Parathyroid adenoma (tissue), 2 donors: ENCODE measurements around the gene TFE3.

Experiments
- H2AFZ ChIP-seq: fragments of 300-600 bp; sonication (generic); one replicate; pipeline ENCODE4 v1.7.0; 2017; ENCODE audit warnings: antibody characterized with exemption, mild to moderate bottlenecking
- H3K27ac ChIP-seq: fragments of 300-600 bp; sonication (generic); one replicate; pipeline ENCODE4 v1.7.0; 2017
- H3K27me3 ChIP-seq: fragments of 300-600 bp; sonication (generic); one replicate; pipeline ENCODE4 v1.7.0; 2017; ENCODE audit warnings: low read length; ENCODE audit not compliant: control insufficient read depth, insufficient read depth
- H3K36me3 ChIP-seq: fragments of 300-600 bp; sonication (generic); one replicate; pipeline ENCODE4 v1.7.0; 2017; ENCODE audit warnings: low read length; ENCODE audit not compliant: control insufficient read depth, insufficient read depth
- H3K4me1 ChIP-seq: fragments of 300-600 bp; sonication (generic); one replicate; pipeline ENCODE4 v1.7.0; 2017; ENCODE audit warnings: control low read depth
- H3K4me2 ChIP-seq: fragments of 300-600 bp; sonication (generic); one replicate; pipeline ENCODE4 v1.7.0; 2017; ENCODE audit warnings: low read length
- H3K4me3 ChIP-seq: fragments of 300-600 bp; sonication (generic); one replicate; pipeline ENCODE4 v1.7.0; 2017; ENCODE audit warnings: low read depth, low read length
- H3K79me2 ChIP-seq: fragments of 300-600 bp; sonication (generic); one replicate; pipeline ENCODE4 v1.7.0; 2017; ENCODE audit warnings: control low read depth
- H3K9ac ChIP-seq: fragments of 300-600 bp; sonication (generic); one replicate; pipeline ENCODE4 v1.7.0; 2017; ENCODE audit warnings: mild to moderate bottlenecking
- H3K9me3 ChIP-seq: fragments of 300-600 bp; sonication (generic); one replicate; pipeline ENCODE4 v1.7.0; 2017; ENCODE audit warnings: low read length; ENCODE audit not compliant: control insufficient read depth
- CTCF ChIP-seq: fragments of 300-600 bp; sonication (generic); IDR thresholded peaks from one replicate; pipeline ENCODE4 v1.7.0; 2017; ENCODE audit warnings: antibody characterized with exemption, mild to moderate bottlenecking
- donor health status: primary hyperparathyroidism.

The TFE3 gene

DNA sequence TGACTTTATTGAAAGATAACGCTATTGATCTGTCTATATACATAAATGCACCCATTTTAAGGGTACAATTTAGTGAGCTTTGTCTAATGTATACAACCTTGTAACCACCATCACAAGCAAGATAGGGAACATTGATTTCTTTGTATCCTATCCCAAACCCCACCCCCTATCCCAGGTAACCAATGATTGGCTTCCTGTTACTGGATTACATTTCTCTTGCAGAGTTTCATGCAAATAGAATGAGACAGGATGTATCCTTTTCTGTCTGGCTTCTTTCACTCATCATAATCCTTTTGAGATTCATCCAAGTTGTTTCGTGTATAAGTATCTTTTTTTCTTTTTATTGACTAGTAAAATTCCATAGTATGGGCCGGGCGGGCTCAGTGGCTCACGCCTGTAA lies 39.5 kb downstream of the TFE3 start:
- Histone ChIP-seq H3K9ac (no peak overlapping the region), H3K79me2 (peaks cover 2% of the 10 kb centered on the region), H3K27ac (no peak overlapping the region), H3K27me3 (no peaks in the 10 kb centered on the region), H3K4me1 (no peaks in the 10 kb centered on the region), H3K4me3 (no peak overlapping the region), H2AFZ (no peak overlapping the region), H3K36me3 (no peaks in the 10 kb centered on the region), H3K4me2 (no peak overlapping the region), H3K9me3 (no peaks in the 10 kb centered on the region)
- TF ChIP-seq CTCF = no peak

DNA sequence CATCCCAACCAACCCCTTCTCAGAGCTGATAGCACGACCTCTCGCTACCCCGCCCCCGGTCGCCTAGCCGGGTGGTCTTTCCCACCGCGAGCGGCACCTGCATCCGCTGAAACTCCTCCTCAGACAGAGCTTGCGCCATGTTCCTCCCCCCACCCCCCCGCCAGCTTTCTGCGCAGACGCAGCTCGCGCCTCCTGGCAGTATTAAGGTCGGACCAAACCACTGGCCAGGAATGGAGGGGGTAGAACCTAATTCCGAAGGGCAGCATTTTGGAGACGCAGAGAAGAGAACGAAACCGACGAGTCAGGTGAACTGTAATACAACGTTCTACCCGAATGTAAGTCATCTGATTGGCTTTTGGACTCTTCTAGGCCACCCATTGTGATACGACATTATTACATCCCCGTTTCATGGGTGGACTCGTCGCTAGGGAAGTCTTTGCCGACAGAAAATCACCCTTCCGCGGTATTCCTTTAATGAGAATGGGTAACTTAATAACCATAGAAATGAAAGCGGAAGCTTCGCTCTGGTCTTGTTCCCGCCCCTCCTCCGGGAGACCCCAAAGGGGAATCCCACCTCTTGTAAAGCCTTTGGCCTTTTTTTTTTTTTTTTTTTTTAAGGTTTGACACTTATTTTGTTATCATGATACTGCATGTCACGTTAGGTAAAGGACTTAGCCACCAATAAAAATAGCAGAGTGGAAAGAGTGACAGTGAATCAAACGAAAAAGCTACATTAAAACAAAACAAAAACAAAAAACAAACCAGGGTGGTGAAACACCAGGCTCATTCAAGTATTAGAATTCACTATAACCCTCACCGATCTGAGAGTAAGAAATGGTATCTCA lies 40.8 kb downstream of the TFE3 start, which contains the start of gene GRIPAP1:
TSS of gene GRIPAP1 (minus strand) at position 174 of the 845 bp plus-strand sequence. CDS start at position 139, 35 bp downstream.
- Histone ChIP-seq H2AFZ (peak within 1 kb of the TSS; percentile 80), H3K79me2 (peaks cover 2% of the 10 kb centered on the region), H3K36me3 (no peaks in the 10 kb centered on the region), H3K9ac (peak within 1 kb of the TSS; percentile 35), H3K27ac (peak within 1 kb of the TSS; percentile 74), H3K4me3 (peak within 1 kb of the TSS; percentile 84), H3K9me3 (no peaks in the 10 kb centered on the region), H3K4me2 (peak within 1 kb of the TSS; percentile 77), H3K27me3 (no peaks in the 10 kb centered on the region), H3K4me1 (no peaks in the 10 kb centered on the region)
- no peak for TF ChIP-seq CTCF

- no peaks in the 10 kb centered on the region for H3K27me3 ChIP-seq
- H3K9me3 ChIP-seq = no peaks in the 10 kb centered on the region
- TF ChIP-seq CTCF = no peak
- H3K4me1 ChIP-seq = no peaks in the 10 kb centered on the region
- H3K4me2 ChIP-seq = peak overlapping the region; percentile 77
- H3K79me2 ChIP-seq = peaks cover 2% of the 10 kb centered on the region
- H2AFZ ChIP-seq = peak overlapping the region; percentile 80
- peak overlapping the region; percentile 35 for H3K9ac ChIP-seq
- peak overlapping the region; percentile 84 for H3K4me3 ChIP-seq
- peak overlapping the region; percentile 74 for H3K27ac ChIP-seq
- no peaks in the 10 kb centered on the region for H3K36me3 ChIP-seq
These were observed 41.6 kb downstream of the TFE3 start for GRCh38 chrX:49001521-49002090.

DNA sequence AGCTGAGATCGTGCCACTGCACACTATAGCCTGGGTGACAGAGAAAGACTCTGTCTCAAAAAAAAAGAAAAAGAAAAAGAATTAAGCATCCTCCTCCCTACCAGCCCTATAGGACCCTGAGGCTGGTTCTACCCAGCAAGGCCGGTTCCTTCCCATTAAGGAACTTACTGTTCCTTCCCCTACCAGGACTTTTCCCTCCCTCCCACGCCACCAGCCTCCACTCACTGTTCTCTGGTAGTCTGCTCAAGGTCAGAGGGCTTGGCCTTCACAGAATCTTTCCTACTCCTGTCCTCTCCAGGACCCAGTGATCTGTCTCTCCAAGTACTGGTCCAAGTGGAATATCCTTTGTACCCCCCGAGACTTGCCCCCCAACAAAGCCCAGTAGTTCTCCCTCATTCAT lies 42.5 kb downstream of the TFE3 start:
- Histone ChIP-seq H3K27me3 (no peaks in the 10 kb centered on the region), H3K4me3 (no peak overlapping the region), H3K79me2 (peaks cover 2% of the 10 kb centered on the region), H3K4me2 (peak overlapping the region; percentile 77), H3K36me3 (no peaks in the 10 kb centered on the region), H3K27ac (no peak overlapping the region), H3K4me1 (no peaks in the 10 kb centered on the region), H3K9ac (no peak overlapping the region), H3K9me3 (no peaks in the 10 kb centered on the region), H2AFZ (no peak overlapping the region)
- TF ChIP-seq CTCF = no peak
